Measurements from ENCODE around the gene KTN1.

KTN1 gene

GRCh38 chr14:55562135-55562534, 17.9 kb upstream of the KTN1 start:
- no peak for TF ChIP-seq EZH2phosphoT487 (IDR thresholded peaks at IDR 0.05; ENCODE audit: borderline replicate concordance)
- TF ChIP-seq, protein P1, sequence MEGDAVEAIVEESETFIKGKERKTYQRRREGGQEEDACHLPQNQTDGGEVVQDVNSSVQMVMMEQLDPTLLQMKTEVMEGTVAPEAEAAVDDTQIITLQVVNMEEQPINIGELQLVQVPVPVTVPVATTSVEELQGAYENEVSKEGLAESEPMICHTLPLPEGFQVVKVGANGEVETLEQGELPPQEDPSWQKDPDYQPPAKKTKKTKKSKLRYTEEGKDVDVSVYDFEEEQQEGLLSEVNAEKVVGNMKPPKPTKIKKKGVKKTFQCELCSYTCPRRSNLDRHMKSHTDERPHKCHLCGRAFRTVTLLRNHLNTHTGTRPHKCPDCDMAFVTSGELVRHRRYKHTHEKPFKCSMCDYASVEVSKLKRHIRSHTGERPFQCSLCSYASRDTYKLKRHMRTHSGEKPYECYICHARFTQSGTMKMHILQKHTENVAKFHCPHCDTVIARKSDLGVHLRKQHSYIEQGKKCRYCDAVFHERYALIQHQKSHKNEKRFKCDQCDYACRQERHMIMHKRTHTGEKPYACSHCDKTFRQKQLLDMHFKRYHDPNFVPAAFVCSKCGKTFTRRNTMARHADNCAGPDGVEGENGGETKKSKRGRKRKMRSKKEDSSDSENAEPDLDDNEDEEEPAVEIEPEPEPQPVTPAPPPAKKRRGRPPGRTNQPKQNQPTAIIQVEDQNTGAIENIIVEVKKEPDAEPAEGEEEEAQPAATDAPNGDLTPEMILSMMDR (conservative IDR thresholded peaks at IDR 0.05; ENCODE audit: low read length), result no peak
- H3K9ac ChIP-seq (ENCODE audit: low read depth, low read length, poor library complexity, severe bottlenecking), result no peak overlapping the region
- no peaks in the 10 kb centered on the region for H3K9me2 ChIP-seq (replicated peaks; ENCODE audit: low read depth, low read length)
- no peak overlapping the region for H2AFZ ChIP-seq (ENCODE audit: low read length)
- no peak overlapping the region for H3K4me2 ChIP-seq (ENCODE audit: low read depth, low read length, poor library complexity, severe bottlenecking)
- H3K9me3 ChIP-seq (ENCODE audit: insufficient read depth, low read depth, low read length), result no peaks in the 10 kb centered on the region
- no peaks in the 10 kb centered on the region for H4K20me1 ChIP-seq (ENCODE audit: insufficient read depth, low read length, poor library complexity, severe bottlenecking)
- H3K27me3 ChIP-seq (ENCODE audit: insufficient read depth, low read length, poor library complexity, severe bottlenecking), result no peaks in the 10 kb centered on the region
- H3K79me2 ChIP-seq (ENCODE audit: insufficient read depth, low read length), result no peaks in the 10 kb centered on the region
- no peak overlapping the region for H3K4me3 ChIP-seq (ENCODE audit: low read length, poor library complexity, severe bottlenecking)
- H3K4me1 ChIP-seq (ENCODE audit: insufficient read depth, low read length, poor library complexity, severe bottlenecking), result peaks cover 5% of the 10 kb centered on the region
- no peaks in the 10 kb centered on the region for H3F3A ChIP-seq (ENCODE audit: low read depth)
- no peaks in the 10 kb centered on the region for H3K36me3 ChIP-seq (ENCODE audit: insufficient read depth, low read length)

- peaks cover 8% of the 10 kb centered on the region for H3K4me1 ChIP-seq (ENCODE audit: insufficient read depth, low read length, poor library complexity, severe bottlenecking)
- H3K9me3 ChIP-seq (ENCODE audit: insufficient read depth, low read depth, low read length), result no peaks in the 10 kb centered on the region
- no peaks in the 10 kb centered on the region for H3K36me3 ChIP-seq (ENCODE audit: insufficient read depth, low read length)
- no peak overlapping the region for H2AFZ ChIP-seq (ENCODE audit: low read length)
- H3F3A ChIP-seq (ENCODE audit: low read depth), result no peaks in the 10 kb centered on the region
- no peak overlapping the region for H3K4me2 ChIP-seq (ENCODE audit: low read depth, low read length, poor library complexity, severe bottlenecking)
- H4K20me1 ChIP-seq (ENCODE audit: insufficient read depth, low read length, poor library complexity, severe bottlenecking), result no peaks in the 10 kb centered on the region
- H3K9ac ChIP-seq (ENCODE audit: low read depth, low read length, poor library complexity, severe bottlenecking), result no peak overlapping the region
- no peaks in the 10 kb centered on the region for H3K27me3 ChIP-seq (ENCODE audit: insufficient read depth, low read length, poor library complexity, severe bottlenecking)
- no peaks in the 10 kb centered on the region for H3K79me2 ChIP-seq (ENCODE audit: insufficient read depth, low read length)
- H3K4me3 ChIP-seq (ENCODE audit: low read length, poor library complexity, severe bottlenecking), result no peak overlapping the region
- TF ChIP-seq EZH2phosphoT487 (IDR thresholded peaks at IDR 0.05; ENCODE audit: borderline replicate concordance), result no peak
- TF ChIP-seq, protein P1 (conservative IDR thresholded peaks at IDR 0.05; ENCODE audit: low read length), result no peak
- no peaks in the 10 kb centered on the region for H3K9me2 ChIP-seq (replicated peaks; ENCODE audit: low read depth, low read length)
Observed at GRCh38 chr14:55568618-55569017, 11.4 kb upstream of the KTN1 start.

- Histone ChIP-seq H3K4me2 (ENCODE audit: low read depth, low read length, poor library complexity, severe bottlenecking) (no peak overlapping the region), H2AFZ (ENCODE audit: low read length) (no peak overlapping the region)
- TF ChIP-seq, protein P1 (conservative IDR thresholded peaks at IDR 0.05; ENCODE audit: low read length), result no peak
- no peak for TF ChIP-seq EZH2phosphoT487 (IDR thresholded peaks at IDR 0.05; ENCODE audit: borderline replicate concordance)
Observed at GRCh38 chr14:55571125-55571889, 8.7 kb upstream of the KTN1 start.

More at GRCh38 chr14:55571125-55571889, 8.7 kb upstream of the KTN1 start:
- Histone ChIP-seq H3K4me3 (ENCODE audit: low read length, poor library complexity, severe bottlenecking) (no peak overlapping the region), H3K36me3 (ENCODE audit: insufficient read depth, low read length) (no peaks in the 10 kb centered on the region), H3K4me1 (ENCODE audit: insufficient read depth, low read length, poor library complexity, severe bottlenecking) (peaks cover 8% of the 10 kb centered on the region), H3K9ac (ENCODE audit: low read depth, low read length, poor library complexity, severe bottlenecking) (no peak overlapping the region), H3K9me2 (replicated peaks; ENCODE audit: low read depth, low read length) (no peaks in the 10 kb centered on the region), H3K79me2 (ENCODE audit: insufficient read depth, low read length) (no peaks in the 10 kb centered on the region), H3F3A (ENCODE audit: low read depth) (no peaks in the 10 kb centered on the region), H3K9me3 (ENCODE audit: insufficient read depth, low read depth, low read length) (no peaks in the 10 kb centered on the region), H4K20me1 (ENCODE audit: insufficient read depth, low read length, poor library complexity, severe bottlenecking) (no peaks in the 10 kb centered on the region), H3K27me3 (ENCODE audit: insufficient read depth, low read length, poor library complexity, severe bottlenecking) (no peaks in the 10 kb centered on the region)

All from Loucy (cell line).